ENCODE results near the gene HOXD13.

Gene HOXD13

GRCh38 chr2:176124947-176125771 is 32.6 kb downstream of the HOXD13 start:
- TF ChIP-seq POLR2AphosphoS5 (IDR thresholded peaks at IDR 0.05; ENCODE audit: low read depth, low read length), result no peak
- no peak for TF ChIP-seq FOXP2 (optimal IDR thresholded peaks at IDR 0.05; ENCODE audit: borderline replicate concordance, extremely low read depth, extremely low read length, insufficient read depth)

DNA sequence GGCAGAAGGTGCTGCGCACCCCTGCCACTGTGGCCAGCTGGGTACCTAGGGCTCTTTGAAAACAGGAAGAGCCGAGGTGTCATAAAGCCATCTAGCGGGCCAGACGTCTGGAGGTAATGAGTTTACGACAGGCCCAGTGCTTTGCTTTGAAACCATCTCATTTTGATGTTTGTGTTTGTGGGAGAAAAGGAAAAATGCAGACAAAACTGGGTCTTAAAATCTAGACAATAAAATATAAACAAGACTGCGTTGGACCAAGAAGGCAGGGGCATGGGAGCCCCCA is 33.2 kb downstream of the HOXD13 start:
- TF ChIP-seq, protein P1, sequence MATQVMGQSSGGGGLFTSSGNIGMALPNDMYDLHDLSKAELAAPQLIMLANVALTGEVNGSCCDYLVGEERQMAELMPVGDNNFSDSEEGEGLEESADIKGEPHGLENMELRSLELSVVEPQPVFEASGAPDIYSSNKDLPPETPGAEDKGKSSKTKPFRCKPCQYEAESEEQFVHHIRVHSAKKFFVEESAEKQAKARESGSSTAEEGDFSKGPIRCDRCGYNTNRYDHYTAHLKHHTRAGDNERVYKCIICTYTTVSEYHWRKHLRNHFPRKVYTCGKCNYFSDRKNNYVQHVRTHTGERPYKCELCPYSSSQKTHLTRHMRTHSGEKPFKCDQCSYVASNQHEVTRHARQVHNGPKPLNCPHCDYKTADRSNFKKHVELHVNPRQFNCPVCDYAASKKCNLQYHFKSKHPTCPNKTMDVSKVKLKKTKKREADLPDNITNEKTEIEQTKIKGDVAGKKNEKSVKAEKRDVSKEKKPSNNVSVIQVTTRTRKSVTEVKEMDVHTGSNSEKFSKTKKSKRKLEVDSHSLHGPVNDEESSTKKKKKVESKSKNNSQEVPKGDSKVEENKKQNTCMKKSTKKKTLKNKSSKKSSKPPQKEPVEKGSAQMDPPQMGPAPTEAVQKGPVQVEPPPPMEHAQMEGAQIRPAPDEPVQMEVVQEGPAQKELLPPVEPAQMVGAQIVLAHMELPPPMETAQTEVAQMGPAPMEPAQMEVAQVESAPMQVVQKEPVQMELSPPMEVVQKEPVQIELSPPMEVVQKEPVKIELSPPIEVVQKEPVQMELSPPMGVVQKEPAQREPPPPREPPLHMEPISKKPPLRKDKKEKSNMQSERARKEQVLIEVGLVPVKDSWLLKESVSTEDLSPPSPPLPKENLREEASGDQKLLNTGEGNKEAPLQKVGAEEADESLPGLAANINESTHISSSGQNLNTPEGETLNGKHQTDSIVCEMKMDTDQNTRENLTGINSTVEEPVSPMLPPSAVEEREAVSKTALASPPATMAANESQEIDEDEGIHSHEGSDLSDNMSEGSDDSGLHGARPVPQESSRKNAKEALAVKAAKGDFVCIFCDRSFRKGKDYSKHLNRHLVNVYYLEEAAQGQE (IDR thresholded peaks at IDR 0.05; ENCODE audit: insufficient read depth in 1 of 2, low read depth in 2 of 2, low read length in 2 of 2), result no peak
- TF ChIP-seq POLR2AphosphoS5 (IDR thresholded peaks at IDR 0.05; ENCODE audit: low read depth, low read length), result no peak
- TF ChIP-seq SIN3A (IDR thresholded peaks at IDR 0.05; ENCODE audit: borderline replicate concordance, insufficient read depth, low read length), result no peak
- no peak for TF ChIP-seq FOXP2 (optimal IDR thresholded peaks at IDR 0.05; ENCODE audit: borderline replicate concordance, extremely low read depth, extremely low read length, insufficient read depth)
- TF ChIP-seq TAF1 (IDR thresholded peaks at IDR 0.05; ENCODE audit: borderline replicate concordance, insufficient read depth, low read length), result no peak

- TF ChIP-seq, protein P1 (IDR thresholded peaks at IDR 0.05; ENCODE audit: insufficient read depth in 1 of 2, low read depth in 2 of 2, low read length in 2 of 2), result no peak
- TF ChIP-seq FOXP2 (optimal IDR thresholded peaks at IDR 0.05; ENCODE audit: borderline replicate concordance, extremely low read depth, extremely low read length, insufficient read depth), result no peak
- TF ChIP-seq POLR2AphosphoS5 (IDR thresholded peaks at IDR 0.05; ENCODE audit: low read depth, low read length), result no peak
- TF ChIP-seq SIN3A (IDR thresholded peaks at IDR 0.05; ENCODE audit: borderline replicate concordance, insufficient read depth, low read length), result no peak
- TF ChIP-seq TAF1 (IDR thresholded peaks at IDR 0.05; ENCODE audit: borderline replicate concordance, insufficient read depth, low read length), result no peak
Observed at GRCh38 chr2:176126929-176127773, 34.6 kb downstream of the HOXD13 start.

GRCh38 chr2:176127774-176128072 is 35.2 kb downstream of the HOXD13 start:
- TF ChIP-seq SIN3A (IDR thresholded peaks at IDR 0.05; ENCODE audit: borderline replicate concordance, insufficient read depth, low read length) (no peak), FOXP2 (optimal IDR thresholded peaks at IDR 0.05; ENCODE audit: borderline replicate concordance, extremely low read depth, extremely low read length, insufficient read depth) (no peak), POLR2AphosphoS5 (IDR thresholded peaks at IDR 0.05; ENCODE audit: low read depth, low read length) (no peak), TAF1 (IDR thresholded peaks at IDR 0.05; ENCODE audit: borderline replicate concordance, insufficient read depth, low read length) (no peak)
- TF ChIP-seq, protein P1 (IDR thresholded peaks at IDR 0.05; ENCODE audit: insufficient read depth in 1 of 2, low read depth in 2 of 2, low read length in 2 of 2), result no peak

DNA sequence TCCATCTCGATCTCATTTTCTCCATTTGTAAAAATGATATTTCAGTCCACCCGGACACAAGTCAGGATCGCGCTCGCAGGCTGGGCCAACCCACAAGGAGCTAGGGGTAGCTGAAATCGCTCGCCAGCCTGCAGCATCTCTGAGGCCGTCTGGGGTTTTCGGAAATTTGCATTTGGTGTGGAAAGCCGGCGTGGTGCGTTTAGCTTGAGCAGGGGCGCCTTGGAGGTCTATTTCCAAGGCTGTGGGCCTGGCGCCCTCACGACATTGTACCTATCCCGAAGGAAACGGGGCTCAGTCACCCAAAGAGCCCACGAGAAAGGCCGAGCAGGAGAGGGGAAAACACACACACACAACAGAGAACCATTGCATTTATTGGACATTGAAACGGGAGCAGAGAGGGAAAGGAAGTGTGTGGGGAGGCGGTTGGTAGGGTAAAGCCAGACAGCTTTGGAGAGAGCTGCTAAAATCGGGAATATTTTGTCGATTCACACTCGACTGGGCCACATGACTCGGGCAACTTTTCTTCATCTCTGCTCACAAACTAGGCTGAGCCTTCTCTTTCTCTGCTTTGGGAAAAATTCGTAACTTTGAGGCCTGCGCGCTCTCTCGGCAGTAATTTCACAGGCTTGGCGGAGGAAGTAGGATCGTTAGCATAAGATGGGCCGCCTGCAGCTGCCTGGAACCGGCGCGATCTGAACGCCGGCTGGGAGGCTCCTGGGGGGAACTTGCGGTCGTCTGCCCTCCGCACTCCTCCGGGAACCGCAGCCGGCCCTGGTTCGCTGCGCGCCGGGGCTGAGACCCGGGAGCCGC is 35.9 kb downstream of the HOXD13 start:
- TF ChIP-seq FOXP2 (optimal IDR thresholded peaks at IDR 0.05; ENCODE audit: borderline replicate concordance, extremely low read depth, extremely low read length, insufficient read depth) (no peak), POLR2AphosphoS5 (IDR thresholded peaks at IDR 0.05; ENCODE audit: low read depth, low read length) (no peak), TAF1 (IDR thresholded peaks at IDR 0.05; ENCODE audit: borderline replicate concordance, insufficient read depth, low read length) (no peak), SIN3A (IDR thresholded peaks at IDR 0.05; ENCODE audit: borderline replicate concordance, insufficient read depth, low read length) (no peak)
- TF ChIP-seq, protein P1 (IDR thresholded peaks at IDR 0.05; ENCODE audit: insufficient read depth in 1 of 2, low read depth in 2 of 2, low read length in 2 of 2), result no peak

All from PFSK-1 (cell line).